NCI-H1417 (cell line): ENCODE measurements around the gene VAC14.

Source experiments
- DNase-seq, 3 experiments: peaks; one replicate each; lab custom pipeline; 2025; lab: John Stamatoyannopoulos, UW

VAC14 gene

DNA sequence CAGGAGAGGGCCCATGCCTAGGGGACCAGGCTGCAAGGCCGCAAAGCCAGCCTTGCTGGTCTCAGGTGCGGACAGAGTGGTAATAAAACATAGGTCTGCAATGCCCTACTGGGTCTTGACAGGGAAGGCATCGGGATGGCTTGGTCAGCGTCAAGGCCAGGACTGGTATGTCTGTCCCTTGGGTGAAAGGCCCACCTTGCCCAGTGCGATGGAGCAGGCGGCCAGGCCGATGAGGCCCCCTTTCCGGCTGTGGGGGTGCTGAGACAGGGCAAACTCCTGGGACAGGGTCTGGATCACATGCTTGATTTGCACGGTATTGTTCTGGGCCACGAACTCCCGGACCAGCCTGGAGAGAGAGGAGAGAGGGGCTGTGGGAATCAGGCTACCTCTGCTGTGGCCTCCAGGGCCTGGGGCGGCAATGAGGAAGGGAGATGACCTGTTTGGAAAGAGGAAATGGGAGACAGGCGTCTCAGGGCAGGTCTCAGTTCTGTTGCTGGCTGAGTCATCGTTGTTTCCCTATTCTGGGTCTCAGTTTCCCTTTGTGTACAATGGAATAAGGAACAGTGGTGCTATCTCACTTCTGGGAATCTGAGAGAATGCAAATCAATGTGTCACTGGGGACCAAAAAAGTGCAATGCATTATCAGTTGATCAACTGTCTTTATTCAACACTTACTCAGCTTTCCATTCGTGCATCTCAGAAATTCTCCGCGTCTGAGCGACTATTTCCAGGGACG, 14.8 kb downstream of the VAC14 start:
- no peak for DNase-seq

DNA sequence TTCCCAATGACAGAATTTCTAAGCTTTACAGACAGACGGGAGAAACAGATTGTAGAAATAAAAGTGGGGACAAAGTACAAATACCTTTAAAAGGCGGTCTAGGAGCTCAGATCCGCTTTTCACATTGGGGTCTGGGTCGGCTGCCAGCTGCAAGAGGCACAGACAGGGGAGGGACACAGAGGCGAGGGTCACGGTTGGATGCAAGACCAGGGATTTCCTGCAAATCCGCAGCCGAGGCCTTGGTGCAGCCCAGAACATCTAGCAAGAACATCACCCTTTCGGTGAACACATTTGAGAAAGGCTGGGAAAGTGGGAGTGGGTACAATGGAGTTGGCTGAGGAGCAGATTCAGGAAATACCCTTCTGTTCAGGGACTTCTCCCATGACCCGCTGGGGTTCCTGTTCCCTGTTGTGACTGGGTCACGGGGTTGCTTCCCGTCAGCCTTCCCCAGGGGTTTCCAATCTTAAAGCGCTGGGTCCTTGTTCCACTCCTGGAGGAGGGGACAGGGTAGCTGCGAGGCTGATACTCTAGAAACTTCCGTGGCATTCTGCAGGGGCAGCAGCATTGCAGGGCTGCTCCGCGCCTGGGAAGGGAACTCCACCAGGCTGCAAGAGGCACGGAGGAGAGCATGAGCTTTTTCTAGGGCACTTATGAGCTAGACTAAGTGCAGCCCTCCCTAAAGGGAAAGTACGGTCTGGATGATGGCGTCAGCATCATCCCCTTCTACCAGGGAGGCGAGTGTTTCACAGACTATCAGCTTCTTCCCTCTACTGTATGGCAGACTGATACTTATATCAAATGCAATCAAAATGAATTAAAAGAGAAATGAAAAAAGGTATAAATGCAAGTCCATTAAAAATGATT, 16.0 kb downstream of the VAC14 start:
- DNase-seq = no peak

DNA sequence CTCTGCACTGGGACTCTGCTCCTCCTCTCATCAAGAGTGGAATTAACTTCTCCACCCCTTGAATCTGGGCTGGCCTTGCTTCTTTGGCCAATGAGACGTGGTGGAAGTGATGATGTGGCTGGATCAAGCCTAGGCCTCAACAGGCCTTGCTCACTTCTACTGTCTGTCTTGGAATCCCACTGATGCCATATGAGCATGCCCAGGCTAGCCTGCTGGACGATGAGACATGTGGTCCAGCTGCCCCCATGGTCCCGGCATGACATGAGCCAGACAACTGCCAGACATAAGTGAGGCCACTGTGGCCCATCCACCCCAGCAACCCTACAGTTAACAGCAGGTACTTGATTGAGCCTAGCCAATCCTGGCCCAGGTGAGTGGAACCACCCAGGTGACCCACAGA, 18.7 kb downstream of the VAC14 start:
- DNase-seq = no peak

DNA sequence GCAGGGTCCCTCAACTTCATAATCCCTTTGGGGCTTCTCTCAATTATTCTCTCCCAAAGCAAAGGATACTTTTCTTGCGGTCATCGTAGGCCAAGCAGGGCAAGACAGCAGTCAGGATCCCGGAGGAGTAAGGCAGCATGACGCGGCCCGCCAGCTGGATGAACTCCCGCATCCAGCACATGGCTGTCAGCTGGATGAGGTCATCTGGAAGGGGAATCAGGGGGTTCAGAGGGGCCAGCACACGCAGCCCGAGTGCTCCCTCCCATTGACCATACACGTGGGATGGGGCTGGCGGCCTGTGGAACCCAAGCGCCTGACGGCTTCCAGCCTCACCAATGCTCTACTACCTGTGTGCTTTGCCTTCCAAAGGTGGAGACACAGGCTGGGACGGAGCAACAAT, 19.2 kb downstream of the VAC14 start:
- DNase-seq = no peak

DNA sequence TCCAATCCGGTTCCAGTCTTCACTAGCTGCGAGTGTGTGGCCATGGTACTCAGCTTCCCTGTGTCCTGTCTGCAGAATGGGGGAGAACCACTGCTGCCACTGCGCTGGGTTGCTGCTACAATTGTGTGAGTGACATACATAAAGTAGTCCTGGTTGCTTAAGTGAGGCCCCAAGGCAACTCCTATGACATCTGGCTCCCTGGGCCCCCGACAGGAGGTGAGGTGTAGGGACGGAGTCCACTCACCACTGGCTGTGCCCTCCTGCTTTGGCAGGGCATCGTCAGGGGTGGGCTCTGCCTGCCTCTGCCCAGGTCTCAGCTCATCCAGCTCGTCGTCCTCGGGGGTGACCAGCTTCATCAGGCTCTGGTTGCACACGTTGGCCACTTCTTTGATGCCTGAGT, 20.4 kb downstream of the VAC14 start:
- DNase-seq = no peak

DNA sequence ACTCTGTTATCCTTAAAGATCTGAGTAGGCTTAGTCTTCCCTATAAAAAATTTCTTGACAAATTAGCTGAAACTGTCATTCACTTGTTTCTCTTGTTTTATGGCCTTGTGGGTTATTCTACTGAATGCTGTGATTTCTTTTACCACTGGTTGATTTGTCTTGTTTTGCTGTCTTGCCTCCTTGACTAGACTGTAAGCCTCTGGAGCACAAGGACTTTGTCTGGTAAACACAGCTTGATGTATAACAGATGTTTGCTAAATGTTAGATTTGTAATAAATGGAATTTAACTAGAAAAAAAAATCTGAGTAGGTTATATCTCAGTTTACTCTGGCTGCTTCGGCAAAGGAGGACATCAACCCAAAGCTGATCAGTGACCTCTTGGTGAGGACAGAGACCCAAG, 21.6 kb downstream of the VAC14 start:
- no peak for DNase-seq

DNA sequence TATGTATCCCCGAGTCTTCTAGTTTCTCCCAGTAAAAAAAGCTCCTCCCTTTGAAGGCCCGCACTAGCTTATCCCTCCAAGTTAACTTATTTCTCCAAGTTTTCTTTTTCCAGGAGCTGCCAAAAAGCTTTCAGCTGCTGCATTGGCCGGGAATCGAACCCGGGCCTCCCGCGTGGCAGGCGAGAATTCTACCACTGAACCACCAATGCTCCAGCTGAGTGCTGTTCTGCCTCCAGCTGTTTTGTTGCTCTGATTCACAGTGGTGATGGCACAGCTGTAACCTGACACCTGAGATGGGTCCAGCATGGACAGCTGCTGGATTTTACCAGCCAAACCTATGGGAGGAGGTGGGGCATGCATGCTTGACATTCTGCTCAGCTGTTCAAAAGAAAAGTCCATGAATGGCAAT, 22.1 kb downstream of the VAC14 start:
- peak in 2 of 3 experiments; percentile 34 to 46 for DNase-seq

DNA sequence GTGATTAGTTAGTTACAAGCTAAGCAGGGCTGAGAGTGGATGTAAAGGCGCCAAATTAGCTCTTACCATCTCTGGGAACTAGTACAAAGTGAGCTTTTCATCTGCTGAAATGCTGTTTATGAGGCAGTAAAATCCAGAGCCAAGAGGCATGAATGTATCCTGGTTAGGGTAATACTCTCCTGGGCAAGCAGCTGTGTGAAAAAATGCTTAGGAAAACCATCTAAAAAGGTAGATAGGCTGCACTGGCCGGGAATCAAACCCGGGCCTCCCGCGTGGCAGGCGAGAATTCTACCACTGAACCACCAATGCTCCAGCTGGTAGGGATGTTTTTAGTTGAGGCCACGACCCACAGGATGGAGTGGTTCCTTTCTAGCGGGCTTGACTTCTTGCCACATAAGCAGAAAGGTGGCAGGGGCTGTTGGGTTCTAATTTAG, 23.0 kb downstream of the VAC14 start:
- DNase-seq = no peak

DNA sequence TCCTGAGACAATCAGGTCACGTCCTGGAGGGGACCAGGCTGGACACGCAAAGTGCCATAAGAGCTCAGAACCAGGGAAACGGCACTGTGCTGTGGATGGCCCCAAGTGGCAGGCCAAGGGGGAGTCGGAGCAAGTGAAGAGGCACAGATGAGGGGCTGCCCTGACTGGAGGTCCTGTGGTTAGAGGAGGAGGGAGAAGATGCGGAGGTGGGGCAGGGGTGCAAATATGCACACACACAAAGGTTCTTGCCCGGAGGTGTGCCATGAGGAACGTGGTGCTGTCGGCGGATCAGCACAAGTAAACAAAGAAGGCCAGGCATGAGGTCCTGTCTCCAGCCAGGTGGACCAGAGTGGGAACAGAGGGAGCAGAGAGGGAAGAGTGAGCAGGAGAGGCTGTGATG, 23.5 kb downstream of the VAC14 start:
- DNase-seq = no peak

DNA sequence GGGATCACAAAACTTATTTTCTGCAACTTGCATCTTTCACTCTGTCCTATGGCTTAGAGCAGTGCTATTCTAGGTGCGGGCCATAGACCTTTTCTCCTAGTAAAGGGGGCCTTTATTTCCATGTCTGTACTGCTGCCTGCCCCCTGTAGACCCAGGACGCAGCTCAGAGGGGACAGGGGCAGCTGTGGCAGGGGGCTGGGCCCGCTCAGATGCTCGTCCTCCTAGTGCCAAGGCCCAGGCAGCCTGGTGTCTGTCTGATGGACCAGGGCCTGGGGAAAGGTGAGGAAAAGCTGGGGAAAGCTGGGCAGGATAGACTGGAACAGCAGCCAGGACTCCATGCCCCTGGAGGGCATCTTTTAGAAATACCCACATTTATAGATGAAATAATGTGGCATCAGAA, 25.6 kb downstream of the VAC14 start:
- DNase-seq = no peak

DNA sequence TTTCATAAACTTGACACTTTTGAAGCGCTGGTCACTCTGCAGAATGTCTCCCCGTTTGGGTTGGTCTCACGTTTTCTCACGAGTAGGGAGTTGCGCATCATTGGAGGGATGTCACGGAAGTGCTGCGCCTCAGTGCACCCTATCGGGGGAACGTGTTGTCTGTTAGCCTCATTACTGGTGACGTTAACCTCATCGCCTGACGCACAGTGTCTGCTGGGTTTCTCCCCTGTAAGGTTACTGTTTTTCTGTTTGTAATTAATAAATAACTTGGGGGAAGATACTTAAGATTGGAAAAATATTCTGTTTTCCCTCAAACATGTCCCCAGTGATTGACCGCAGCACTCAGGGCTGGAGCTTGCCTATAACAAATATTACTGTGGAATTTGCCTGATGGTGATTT, 26.7 kb downstream of the VAC14 start:
- DNase-seq = no peak

DNA sequence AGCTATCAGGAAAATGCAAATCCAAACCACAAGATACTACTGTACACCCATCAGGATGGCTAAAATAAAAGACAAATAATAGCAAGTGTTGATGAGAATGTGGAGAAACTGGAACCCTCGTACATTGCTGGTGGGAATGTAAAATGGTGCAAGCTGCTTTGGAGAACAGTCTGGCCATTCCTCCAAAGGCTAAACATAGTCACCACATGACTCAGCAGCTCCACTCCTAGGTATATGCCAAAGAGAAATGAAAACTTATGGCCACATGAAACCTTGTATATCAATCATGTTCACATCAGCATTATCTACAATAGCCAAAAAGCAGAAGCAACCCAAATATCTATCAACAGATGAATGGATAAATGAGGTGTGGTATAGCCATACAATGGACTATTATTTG, 28.5 kb downstream of the VAC14 start:
- DNase-seq = no peak

DNA sequence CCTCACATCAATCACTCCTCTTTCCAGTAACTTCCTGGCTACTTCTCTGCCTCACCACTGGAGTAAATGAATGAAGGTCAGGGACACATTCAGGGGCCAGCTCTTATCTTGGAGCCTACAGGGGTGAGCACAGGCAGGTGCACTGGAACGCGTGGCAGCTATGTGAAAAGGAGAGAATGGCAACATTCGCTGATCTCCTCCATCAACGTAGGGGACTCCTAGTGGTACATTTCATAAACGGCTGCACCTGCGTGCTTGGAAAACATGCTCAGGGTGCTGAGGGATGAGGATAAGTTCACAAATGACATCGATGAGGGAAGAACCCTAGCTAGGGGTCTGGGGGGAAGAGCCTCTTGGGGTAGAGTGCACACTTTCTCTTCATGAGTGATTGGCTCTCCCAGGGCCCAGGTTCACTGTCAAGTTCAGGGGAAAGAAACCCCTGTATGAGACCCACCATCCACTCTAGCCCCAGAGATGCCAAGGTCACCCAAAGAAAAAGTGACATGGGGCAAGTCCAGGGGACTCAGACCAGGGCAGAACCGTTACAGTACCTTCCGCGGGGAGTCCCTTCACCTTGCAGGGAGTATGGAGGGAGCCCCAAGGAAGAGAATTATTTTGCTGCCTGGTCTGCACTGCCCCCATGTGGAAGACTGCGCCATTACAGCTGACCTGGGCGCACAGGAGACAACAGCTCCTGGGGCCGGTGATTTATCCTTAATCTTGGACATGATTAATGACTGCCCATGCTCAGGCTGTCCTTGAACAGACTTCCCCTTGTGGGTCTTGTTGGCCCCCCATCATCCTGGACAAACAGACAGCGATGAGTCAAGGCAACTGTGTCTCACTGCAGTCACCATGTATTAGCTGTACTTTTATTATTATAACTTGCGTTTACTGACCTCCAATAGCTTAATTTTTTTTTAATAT, 30.1 kb downstream of the VAC14 start:
- peak in 2 of 3 experiments; percentile 27 to 62 for DNase-seq

DNA sequence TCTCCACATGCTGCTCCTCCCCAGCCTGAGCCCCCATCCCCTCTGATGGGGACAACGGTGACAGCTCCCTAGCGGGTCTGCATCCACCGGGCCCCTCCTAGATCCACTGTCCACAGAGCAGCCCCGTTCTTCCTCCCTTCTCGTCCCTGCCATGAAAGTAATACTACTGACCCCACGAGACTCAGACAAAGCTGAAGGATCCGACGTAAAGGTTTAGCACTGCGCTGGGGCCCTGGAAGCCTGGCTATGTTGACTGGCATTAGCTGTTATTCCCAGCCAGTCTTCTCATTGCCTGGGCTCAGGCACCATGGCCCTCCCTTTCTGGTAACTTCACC, 30.7 kb downstream of the VAC14 start:
- no peak for DNase-seq

DNA sequence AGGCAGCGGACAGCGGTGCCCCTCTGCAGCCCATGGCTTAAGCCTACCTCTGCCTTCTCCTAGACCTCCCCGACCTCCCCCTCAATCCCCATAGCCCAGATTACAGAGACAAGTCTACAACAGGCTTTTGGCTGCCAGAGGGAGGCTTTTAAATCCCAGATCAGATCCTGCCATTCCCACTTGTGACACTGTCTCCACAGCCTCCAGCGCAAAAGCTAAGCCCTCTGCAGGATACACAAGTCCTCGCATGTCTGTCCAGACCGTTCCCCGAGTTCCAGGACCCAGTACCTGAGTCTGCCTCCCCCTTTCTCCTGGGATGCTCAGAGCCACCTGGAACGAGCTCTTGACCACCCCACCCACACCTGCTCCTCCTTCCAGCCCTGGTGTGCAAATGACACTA, 31.2 kb downstream of the VAC14 start:
- DNase-seq = no peak

DNA sequence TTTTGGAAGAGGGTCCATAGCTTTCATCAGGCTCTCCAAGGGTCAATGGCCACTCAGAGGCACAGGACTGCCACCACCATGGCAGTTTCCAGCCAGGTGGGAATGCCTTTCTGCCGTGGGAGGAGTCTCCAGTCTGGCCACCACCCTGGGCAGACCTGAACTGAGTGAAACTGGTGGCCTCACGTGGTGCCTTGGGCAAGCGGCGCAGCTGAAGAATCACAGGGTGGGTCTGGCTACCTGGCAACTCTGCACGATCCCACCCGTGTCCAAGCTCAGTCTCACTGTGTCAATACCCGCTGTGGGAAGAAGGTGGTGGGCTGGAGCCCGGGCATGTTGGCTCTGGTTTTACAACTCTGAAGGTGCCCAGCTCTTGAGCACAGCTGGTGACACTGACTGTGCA, 31.8 kb downstream of the VAC14 start:
- DNase-seq = no peak

DNA sequence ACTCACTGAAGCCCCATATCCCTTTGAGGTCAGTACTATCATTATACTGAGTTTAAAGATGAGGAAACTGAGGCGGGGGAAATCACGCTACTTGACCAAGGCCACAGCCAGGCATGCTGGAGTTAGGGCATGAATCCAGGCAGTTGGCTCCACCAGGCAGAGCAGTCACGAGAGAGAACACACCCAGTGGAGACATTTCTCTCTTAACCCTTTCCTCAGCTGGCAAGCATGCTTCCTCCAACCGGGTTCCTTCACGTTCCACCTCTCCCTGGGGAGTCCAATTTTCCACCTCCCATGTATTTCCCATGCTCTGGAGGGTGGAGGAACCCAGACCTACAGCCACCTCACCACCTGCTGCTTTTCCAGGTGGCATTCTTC, 32.8 kb downstream of the VAC14 start:
- DNase-seq = no peak

DNA sequence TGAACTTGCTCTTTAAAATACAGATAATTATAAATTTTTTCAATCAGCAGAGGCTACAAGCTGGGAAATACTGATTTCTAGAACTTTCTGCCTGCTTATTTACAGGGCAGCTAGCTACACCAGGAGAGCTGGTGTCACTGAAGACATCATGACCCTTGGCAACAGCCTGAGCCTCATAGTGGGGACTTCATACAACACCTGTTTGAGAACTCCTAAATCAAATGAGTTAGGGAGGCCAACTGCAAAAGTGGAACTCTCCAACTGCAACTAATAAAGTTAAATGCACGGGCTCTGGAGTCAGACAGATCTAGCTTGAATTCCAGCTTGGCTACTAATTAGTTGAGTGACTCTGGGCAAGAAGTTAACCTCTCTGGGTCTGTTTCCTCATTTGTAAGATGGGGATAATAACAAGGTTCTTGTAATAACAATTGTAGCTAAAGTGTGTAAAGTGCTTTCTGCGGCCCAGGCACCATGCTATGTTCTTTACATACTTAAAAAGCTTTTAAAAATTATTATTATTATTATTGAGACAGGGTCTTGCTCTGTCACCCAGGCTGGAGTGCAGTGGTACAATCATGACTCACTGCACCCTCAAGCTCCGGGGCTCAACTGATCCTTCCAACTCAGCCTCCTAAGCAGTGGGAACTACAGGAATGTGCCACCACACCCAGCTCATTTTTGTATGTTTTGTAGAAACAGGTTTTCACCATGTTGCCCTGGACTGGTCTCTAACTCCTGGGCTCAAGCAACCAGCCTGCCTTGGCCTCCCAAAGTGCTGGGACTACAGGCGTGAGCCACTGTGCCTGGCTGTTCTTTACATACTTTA, 33.4 kb downstream of the VAC14 start:
- DNase-seq = no peak

DNA sequence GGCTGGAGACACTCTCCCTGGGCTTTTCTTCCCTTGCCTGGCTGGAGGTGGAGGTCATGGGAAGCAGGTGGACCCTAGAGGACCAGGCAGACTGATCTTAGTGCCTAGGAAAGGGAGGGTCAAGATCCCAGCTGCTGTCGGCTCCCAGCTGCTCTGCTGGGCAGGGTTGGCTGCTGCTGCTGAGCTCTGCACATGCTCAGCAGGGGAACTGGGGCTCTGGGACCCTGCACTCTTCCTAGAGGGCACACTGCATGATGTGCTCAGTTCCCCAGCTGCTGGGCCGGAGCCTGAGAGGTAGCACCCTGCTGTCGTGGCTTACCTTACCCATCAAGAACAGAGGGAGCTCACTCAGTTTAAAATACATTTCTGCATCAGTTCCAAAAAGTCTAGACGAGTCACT, 34.3 kb downstream of the VAC14 start:
- no peak for DNase-seq

DNA sequence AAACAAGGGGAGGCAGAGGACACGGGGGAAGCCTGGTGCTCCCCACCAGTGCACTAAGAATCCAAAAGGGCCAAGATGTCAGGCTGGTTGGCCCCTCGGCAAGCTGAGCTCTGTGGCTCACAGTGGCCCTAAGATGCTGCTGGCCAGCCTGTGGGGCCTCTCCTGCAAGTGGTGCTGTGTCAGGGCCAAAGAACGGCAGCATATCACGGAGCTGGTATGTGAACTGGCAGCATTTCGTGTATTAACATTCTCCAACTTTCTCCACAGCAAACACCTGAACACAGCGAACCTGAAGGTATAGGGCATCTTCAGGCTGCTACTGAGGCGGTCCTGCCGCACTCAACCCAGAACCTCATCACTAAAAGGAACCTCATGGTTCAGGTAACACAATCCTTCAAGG, 34.8 kb downstream of the VAC14 start:
- DNase-seq = no peak

DNA sequence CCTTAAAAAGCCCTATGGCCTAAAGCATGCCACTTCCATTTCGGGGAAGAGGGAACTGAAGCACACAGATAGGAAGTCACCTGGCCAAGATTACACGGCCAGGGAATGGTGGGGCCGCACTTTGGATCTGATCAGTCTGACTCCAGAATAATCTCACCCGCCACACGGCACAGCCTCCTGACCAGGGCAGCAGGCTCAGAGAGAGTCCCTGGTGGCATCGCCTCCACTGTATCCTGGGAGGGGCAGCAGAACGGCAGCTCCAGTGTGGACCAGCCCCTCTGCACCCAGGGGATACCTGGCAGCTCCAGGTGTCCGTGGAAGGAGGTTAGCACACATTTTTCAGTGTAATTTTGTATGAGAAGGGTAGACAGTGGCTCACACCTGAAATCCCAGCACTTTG, 35.5 kb downstream of the VAC14 start:
- no peak for DNase-seq

DNA sequence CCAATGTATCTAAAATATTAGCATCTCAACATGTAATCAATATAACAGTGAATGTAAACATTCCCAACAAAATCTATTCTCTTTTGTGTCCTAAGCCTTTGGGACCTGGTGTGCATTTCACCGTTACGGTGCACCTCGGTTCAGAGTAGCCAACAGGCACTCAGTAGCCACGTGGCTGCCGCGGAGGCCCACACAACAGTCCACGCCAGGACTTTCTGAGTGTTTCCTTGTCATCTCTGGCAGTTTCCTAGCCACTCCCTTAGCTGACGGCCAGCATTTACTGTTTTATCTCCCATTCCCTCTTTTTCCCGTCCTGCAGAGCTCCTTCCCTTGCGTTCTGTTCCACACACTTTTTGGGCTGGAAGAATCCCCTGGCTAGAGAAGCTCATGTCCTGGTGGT, 36.3 kb downstream of the VAC14 start:
- DNase-seq = no peak
